ENCODE results near the gene ARHGAP42. TPM values are rescaled to one million over a fixed set of nuclear protein-coding genes. Genes with fewer than 3 reads are reported as not detected.
A peak's percentile ranks its signal among the peaks of the same experiment; 100 is the strongest.

Gene ARHGAP42
- total and polyA plus RNA-seq, 2 of the 4 experiments (the other 2 are of a cell fraction) = 2.9 to 7.3 TPM

- H2AFZ ChIP-seq (replicated peaks; ENCODE audit: low read length, poor library complexity) = peak overlapping the region; percentile 1
- no peak for ATAC-seq (ENCODE audit: low read depth)
Measured at GRCh38 chr11:100680070-100680469, 7.0 kb upstream of the ARHGAP42 start.

More at GRCh38 chr11:100680070-100680469, 7.0 kb upstream of the ARHGAP42 start:
- H3K4me1 ChIP-seq (ENCODE audit: control insufficient read depth, insufficient read depth, low read length) = peaks cover 2% of the 10 kb centered on the region; the same call in 1 of the 2 replicates
- dilution Hi-C loops (cut with HindIII; ENCODE audit: low sequenced_read_pairs, unreplicated experiment) (no loop called here), intact Hi-C loops (cut with micrococcal nuclease) (no loop called here), in situ Hi-C loops (cut with MboI; ENCODE audit: low sequenced_read_pairs) (no loop called here)
- H3K9ac ChIP-seq (ENCODE audit: low read depth, low read length) = no peak overlapping the region
- no peak overlapping the region for H3K4me3 ChIP-seq (ENCODE audit: insufficient read depth, low read depth, low read length)
- no peak for DNase-seq
- H4K91ac ChIP-seq (ENCODE audit: insufficient read depth, low read depth, low read length) = no peak overlapping the region; the same call in 1 of the 2 replicates
- CTCF ChIA-PET = interaction anchor here (1.2 kb wide), 1 partner anchor 103 kb away, joined by 5 read pairs; no protein-coding TSS in a partner anchor
- no peak overlapping the region for H4K5ac ChIP-seq (ENCODE audit: low read depth, low read length)
- H3K79me1 ChIP-seq (ENCODE audit: low read depth in 1 of 2, low read length in 2 of 2) = no peaks in the 10 kb centered on the region
- no peak overlapping the region for H3K56ac ChIP-seq (ENCODE audit: extremely low read depth, insufficient read depth, low read length)
- 80% methylated on average over 2 of the region's 7 CpGs; no CpG with 5 or more reads in 1 of the 2 experiments for WGBS, 2 experiments (ENCODE audit: extremely low coverage in 2 of 2, insufficient read length in 1 of 2)
- BruUV-seq (replicated peaks) = no TSS peak
- no peak overlapping the region for H3K4me2 ChIP-seq (ENCODE audit: low read depth, low read length)
- H2BK20ac ChIP-seq (ENCODE audit: low read depth, low read length) = peak overlapping the region; percentile 9; the same call in 1 of the 2 replicates
- no peaks in the 10 kb centered on the region for H3K9me3 ChIP-seq (ENCODE audit: control insufficient read depth, insufficient read depth, low read length)
- H3K18ac ChIP-seq (ENCODE audit: low read depth, low read length) = no peak overlapping the region
- H2AK5ac ChIP-seq (ENCODE audit: low read depth, low read length) = peak overlapping the region; percentile 25; the same call in 1 of the 2 replicates
- H2AK9ac ChIP-seq (replicated peaks; ENCODE audit: low read depth, low read length, poor library complexity) = no peak overlapping the region
- H4K20me1 ChIP-seq (ENCODE audit: insufficient read depth, low read length) = no peaks in the 10 kb centered on the region
- H3K36me3 ChIP-seq (ENCODE audit: control insufficient read depth, insufficient read depth, low read length) = no peaks in the 10 kb centered on the region
- peak overlapping the region; percentile 3; the same call in 1 of the 2 replicates for H2BK120ac ChIP-seq (ENCODE audit: low read depth, low read length)
- 0 out of 2 replicates have a peak overlapping the region, but pooled peaks have one; percentile 53 for H3K4ac ChIP-seq (ENCODE audit: low read depth, low read length)
- H4K8ac ChIP-seq (ENCODE audit: low read depth in 2 of 2, low read length in 2 of 2) = no peak overlapping the region
- no peak overlapping the region for H2BK5ac ChIP-seq (ENCODE audit: low read depth, low read length, poor library complexity, severe bottlenecking)
- TF ChIP-seq RFX5 (IDR thresholded peaks at IDR 0.05; ENCODE audit: low read depth, low read length) (no peak), MAFK (IDR thresholded peaks at IDR 0.05; ENCODE audit: low read depth, low read length) (no peak), NFE2L2 (IDR thresholded peaks at IDR 0.05; ENCODE audit: low read depth, low read length) (no peak), USF2 (IDR thresholded peaks at IDR 0.05; ENCODE audit: low read depth, low read length) (no peak), SMC3 (IDR thresholded peaks at IDR 0.05; ENCODE audit: low read depth, low read length) (no peak), RAD21 (IDR thresholded peaks at IDR 0.05; ENCODE audit: low read length) (no peak), POLR2A (IDR thresholded peaks at IDR 0.05; ENCODE audit: low read depth, low read length) (no peak), MAZ (IDR thresholded peaks at IDR 0.05; ENCODE audit: borderline replicate concordance, low read depth, low read length) (no peak), CTCF (conservative IDR thresholded peaks at IDR 0.05; ENCODE audit: low read depth, low read length) (no peak), BHLHE40 (IDR thresholded peaks at IDR 0.05; ENCODE audit: low read depth, low read length) (no peak), ELK1 (IDR thresholded peaks at IDR 0.05; ENCODE audit: borderline replicate concordance, low read depth, low read length) (no peak), RCOR1 (IDR thresholded peaks at IDR 0.05; ENCODE audit: insufficient replicate concordance, low read length) (no peak), CHD1 (IDR thresholded peaks at IDR 0.05; ENCODE audit: low read depth, low read length) (no peak), CEBPB (IDR thresholded peaks at IDR 0.05; ENCODE audit: low read depth, low read length) (no peak)
- H3K27me3 ChIP-seq (ENCODE audit: control insufficient read depth, insufficient read depth, low read length) = no peaks in the 10 kb centered on the region
- POLR2A ChIA-PET (ENCODE audit: unreplicated experiment) = no interaction called here
- H3K27ac ChIP-seq (ENCODE audit: insufficient read depth, low read length) = no peak overlapping the region
- no peak overlapping the region for H3K23ac ChIP-seq (ENCODE audit: low read depth, low read length)
- H2BK15ac ChIP-seq (ENCODE audit: low read depth, low read length) = peak overlapping the region; percentile 50; the same call in 2 of the 3 replicates
- H3K14ac ChIP-seq (replicated peaks; ENCODE audit: low read depth, low read length) = no peak overlapping the region
- H3K9me1 ChIP-seq (ENCODE audit: insufficient read depth, low read length) = no peaks in the 10 kb centered on the region

Measured in IMR-90 (cell line).